Measurements from ENCODE around the gene PPP2R3A. TPM values are rescaled to one million over a fixed set of nuclear protein-coding genes. Genes with fewer than 3 reads are reported as not detected.

Gene PPP2R3A
- total RNA-seq, 4 donors from 2014 or later = 16.8 to 30.3 (median 25.6) TPM

- no peak for ATAC-seq
- in situ Hi-C loops (cut with MboI; ENCODE audit: low sequenced_read_pairs in 4 of 4) = no loop called here
These were observed 29.3 kb downstream of the PPP2R3A start for GRCh38 chr3:135994708-135995337.

GRCh38 chr3:135995766-135996165 is 30.2 kb downstream of the PPP2R3A start:
- Histone ChIP-seq H3K36me3 (no peaks in the 10 kb centered on the region), H3K27me3 (no peaks in the 10 kb centered on the region), H3K4me1 (peaks cover 28 to 38% of the 10 kb centered on the region in 2 donors), H3K4me3 (no peak overlapping the region), H3K27ac (no peak overlapping the region), H3K9me3 (no peaks in the 10 kb centered on the region)
- no peak for TF ChIP-seq POLR2A (IDR thresholded peaks at IDR 0.05)
- TF ChIP-seq CTCF (IDR thresholded peaks at IDR 0.05 in 4 of 5, conservative IDR thresholded peaks at IDR 0.05 in 1 of 5) = no peak
- ATAC-seq (no peak), DNase-seq (no peak)
- in situ Hi-C loops (cut with MboI; ENCODE audit: low sequenced_read_pairs in 4 of 4) (no loop called here), intact Hi-C loops (cut with DNase I; ENCODE audit: low total_unique reads) (no loop called here)

More at GRCh38 chr3:135994708-135995337, 29.3 kb downstream of the PPP2R3A start:
- H3K36me3 ChIP-seq = no peaks in the 10 kb centered on the region
- no peaks in the 10 kb centered on the region for H3K9me3 ChIP-seq
- H3K4me3 ChIP-seq = no peak overlapping the region
- no peak overlapping the region for H3K27ac ChIP-seq
- no peaks in the 10 kb centered on the region for H3K27me3 ChIP-seq
- intact Hi-C loops (cut with DNase I; ENCODE audit: low total_unique reads) = no loop called here
- DNase-seq = no peak
- H3K4me1 ChIP-seq = peaks cover 31 to 32% of the 10 kb centered on the region in 2 donors
- TF ChIP-seq CTCF (IDR thresholded peaks at IDR 0.05 in 4 of 5, conservative IDR thresholded peaks at IDR 0.05 in 1 of 5) = no peak

- no peak for ATAC-seq
- no peaks in the 10 kb centered on the region for H3K9me3 ChIP-seq
- in situ Hi-C loops (cut with MboI; ENCODE audit: low sequenced_read_pairs in 4 of 4) (no loop called here), intact Hi-C loops (cut with DNase I; ENCODE audit: low total_unique reads) (no loop called here)
- H3K36me3 ChIP-seq = no peaks in the 10 kb centered on the region
- no peak overlapping the region for H3K27ac ChIP-seq
- peaks cover 10 to 20% of the 10 kb centered on the region in 2 donors for H3K4me1 ChIP-seq
- no peaks in the 10 kb centered on the region for H3K27me3 ChIP-seq
- TF ChIP-seq POLR2A (IDR thresholded peaks at IDR 0.05) (no peak), CTCF (IDR thresholded peaks at IDR 0.05 in 4 of 5, conservative IDR thresholded peaks at IDR 0.05 in 1 of 5) (no peak)
- no peak for DNase-seq
- no peak overlapping the region for H3K4me3 ChIP-seq
These were observed 32.2 kb downstream of the PPP2R3A start for GRCh38 chr3:135997554-135998320.

- TF ChIP-seq POLR2A (IDR thresholded peaks at IDR 0.05) (no peak), CTCF (IDR thresholded peaks at IDR 0.05 in 4 of 5, conservative IDR thresholded peaks at IDR 0.05 in 1 of 5) (no peak)
These were observed 42.7 kb downstream of the PPP2R3A start for GRCh38 chr3:136008221-136008620.

More at GRCh38 chr3:136008221-136008620, 42.7 kb downstream of the PPP2R3A start:
- no peak for ATAC-seq
- Histone ChIP-seq H3K27ac (no peak overlapping the region), H3K36me3 (peaks cover 0 to 5% of the 10 kb centered on the region in 2 donors), H3K9me3 (no peaks in the 10 kb centered on the region), H3K4me3 (no peak overlapping the region), H3K4me1 (peaks cover 0 to 9% of the 10 kb centered on the region in 2 donors), H3K27me3 (no peaks in the 10 kb centered on the region)
- in situ Hi-C loops (cut with MboI; ENCODE audit: low sequenced_read_pairs in 4 of 4) (no loop called here), intact Hi-C loops (cut with DNase I; ENCODE audit: low total_unique reads) (no loop called here)
- DNase-seq = no peak

Data from gastrocnemius medialis (tissue), 4 donors.